ENCODE data around the gene SENP7.

GRCh38 chr3:101388706-101389105 is 124.3 kb downstream of the SENP7 start:
- no peak for TF ChIP-seq EZH2 (IDR thresholded peaks at IDR 0.05; ENCODE audit: low read depth)
- TF ChIP-seq CTCF (conservative IDR thresholded peaks at IDR 0.05) = no peak

Measured in PC-9 (cell line).